DMS53 treated with DMSO at 0.1 percent for 48 hours (cell line): ENCODE results near the gene PSMD1.
A peak's percentile ranks its signal among the peaks of the same experiment; 100 is the strongest.
"Not testable (repeated sequence)": the region's sequence is repeated elsewhere in the genome, so short reads cannot be mapped to it uniquely, and the experiment has no call there.

Experiments
- DNase-seq: peaks from one replicate; lab custom pipeline; 2025; ENCODE audit not compliant: unreplicated experiment; lab: John Stamatoyannopoulos, UW

Gene PSMD1

DNA sequence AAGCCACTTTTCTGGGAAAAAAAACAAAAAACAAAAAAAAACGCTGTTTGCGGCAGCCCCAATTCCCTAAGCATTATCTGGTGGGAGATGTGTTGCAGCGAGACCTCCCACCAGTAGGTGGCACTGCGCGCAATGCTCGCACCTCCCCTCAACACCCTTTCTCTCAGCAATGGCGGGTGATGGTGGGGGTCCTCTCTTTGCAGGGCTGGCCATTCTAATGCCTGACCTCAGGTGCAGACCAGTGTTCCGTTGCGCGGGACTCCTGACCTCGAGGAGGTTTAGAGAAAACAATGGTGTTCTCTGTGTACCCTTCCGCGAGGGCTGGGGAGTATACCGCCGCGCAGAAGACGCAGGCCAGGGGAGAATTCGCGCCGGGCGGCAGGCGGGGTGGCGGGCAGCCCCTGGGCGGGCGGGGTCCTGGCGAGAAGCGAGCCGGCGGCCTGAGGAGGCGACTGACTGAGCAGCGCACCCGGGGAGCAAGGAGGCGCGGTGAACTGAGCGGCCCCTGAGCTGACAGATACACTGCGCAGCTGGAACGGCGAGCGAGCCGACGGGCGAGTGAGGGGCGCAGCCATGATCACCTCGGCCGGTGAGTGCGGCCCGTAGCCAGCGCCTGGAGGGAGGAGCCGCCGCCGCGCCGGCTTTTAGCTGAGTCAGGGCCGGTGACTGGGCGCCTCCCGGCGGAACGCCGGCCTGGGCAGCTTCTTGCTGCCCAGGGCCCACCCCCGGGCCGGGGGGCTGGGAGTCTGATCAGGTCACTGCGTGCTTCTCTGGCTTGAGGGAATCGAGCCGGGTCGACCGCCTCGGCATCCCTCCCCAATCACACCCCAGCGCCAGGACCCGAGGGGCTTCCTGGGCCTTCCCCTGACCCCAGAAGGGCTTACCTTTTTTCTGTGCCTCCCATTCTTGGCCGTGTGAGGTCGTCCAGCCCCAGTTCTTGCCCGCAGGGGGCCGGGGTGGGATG is at the start of gene PSMD1:
Gene PSMD1 (plus strand): TSS at position 415 of the 964 bp plus-strand sequence. CDS start 159 bp downstream, at position 574.
- peak; percentile 70 for DNase-seq

DNA sequence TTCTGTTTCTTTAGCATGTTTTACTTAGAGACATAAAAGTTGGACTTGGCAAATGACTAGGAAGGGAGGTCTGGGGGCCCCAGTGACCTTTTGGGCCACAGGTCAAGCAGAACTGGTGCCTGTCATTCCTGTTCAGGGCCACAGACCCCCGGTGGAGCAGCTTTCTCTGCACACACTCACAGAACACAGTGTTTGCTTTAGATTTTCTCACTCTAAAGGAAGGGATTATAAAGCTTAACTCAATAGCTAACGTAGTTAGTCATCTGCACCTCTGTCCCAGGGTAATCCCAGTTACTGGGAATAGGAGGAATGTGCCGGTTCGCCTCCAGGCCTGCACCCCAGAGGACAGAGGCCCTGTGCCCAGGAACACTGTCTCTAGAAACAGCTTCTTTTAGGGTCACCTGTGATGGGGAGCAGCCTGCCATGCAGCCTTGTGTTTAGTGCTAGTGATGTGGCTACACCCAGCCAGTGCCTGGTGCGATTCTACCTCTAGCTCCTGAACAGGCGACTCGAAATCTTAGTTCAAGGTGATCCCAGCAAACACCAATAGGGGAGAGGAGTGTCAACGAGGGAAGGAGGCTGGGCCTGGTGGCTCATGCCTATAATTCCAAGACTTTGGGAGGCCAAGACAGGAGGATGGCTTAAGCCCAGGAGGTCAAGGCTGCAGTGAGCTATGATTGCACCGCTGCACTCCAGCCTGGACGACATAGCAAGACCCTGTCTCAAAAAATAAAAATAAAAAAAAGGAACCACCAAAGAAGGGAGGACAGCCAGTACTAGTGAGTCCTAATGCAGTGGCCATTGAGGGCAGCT is 49.2 kb upstream of the PSMD1 start:
- DNase-seq = peak; percentile 51

DNA sequence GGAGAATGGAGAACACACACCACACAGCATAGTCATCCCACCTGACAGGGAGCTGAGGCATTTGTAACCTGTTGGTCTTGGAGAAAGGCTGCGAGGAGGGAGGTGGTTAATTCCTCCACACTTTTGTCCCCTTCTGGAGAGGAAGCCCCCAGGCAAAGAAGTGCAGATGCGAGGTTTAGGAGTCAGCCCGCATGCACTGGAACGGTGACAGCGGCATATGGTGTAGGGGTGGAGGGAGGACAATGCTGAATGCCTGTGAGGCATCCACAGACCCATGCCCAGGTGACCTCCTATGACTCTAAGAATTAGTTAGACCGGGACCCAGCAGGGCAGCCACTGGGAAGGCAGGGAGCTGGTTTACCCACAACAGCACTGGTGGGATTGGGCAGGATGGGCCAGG is 48.5 kb upstream of the PSMD1 start:
- DNase-seq = no peak

DNA sequence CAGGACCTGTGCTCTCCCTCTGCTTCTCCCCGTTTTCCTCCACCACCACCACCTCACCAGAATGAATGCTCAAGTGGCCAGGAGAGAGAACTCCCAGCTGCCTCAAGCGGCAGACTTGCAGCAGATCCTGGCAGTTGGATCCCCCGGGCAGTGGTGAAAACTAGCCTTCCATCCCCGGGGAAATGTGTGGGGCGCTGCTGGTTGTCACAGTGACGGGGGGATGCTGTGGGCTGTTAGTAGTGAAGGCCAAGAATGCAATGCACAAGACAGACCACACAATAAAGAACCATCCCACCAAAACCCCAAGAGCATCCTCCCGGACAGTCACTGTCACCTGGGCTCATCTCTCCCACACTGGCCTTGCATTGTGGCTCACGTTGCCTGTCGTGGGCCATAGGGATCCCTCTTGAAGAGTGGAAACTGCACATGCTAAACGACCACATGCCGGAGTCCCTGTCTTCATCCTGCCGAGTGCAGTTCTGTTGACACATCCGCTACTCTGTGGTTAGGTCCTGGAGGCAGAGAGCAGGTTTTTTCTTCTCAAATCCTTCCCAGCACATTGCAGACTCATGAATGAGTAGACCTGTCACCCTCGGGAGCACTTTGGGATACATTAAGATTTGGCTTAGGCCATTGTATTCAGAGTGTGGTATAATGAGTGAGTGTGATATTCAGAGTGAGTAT is 47.3 kb upstream of the PSMD1 start:
- no peak for DNase-seq

DNA sequence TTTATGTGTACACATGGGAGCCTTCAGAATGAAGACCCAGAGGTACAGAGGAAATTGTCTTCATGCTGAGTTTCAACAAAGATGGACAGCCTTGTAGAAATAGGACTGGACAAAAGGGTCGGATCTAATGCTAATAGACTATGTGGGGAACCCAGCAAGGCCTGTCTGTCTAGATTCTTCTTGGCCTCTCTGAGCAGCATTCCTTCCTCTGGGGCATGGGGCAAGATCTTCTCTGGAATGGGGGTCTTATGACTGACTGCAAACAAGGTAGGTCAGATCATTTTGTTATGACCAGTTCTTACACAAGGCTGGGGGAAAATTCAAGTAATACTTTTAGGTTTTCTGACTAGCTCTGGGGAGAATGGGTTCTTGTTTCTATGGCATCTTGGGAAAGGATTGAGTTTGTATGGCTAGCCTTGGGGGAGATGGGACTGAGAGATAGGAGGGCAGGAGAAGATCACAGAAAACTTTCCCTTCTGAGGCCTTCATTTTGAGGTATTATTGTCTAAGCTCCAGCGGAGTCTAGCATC is 46.4 kb upstream of the PSMD1 start:
- no peak for DNase-seq

DNA sequence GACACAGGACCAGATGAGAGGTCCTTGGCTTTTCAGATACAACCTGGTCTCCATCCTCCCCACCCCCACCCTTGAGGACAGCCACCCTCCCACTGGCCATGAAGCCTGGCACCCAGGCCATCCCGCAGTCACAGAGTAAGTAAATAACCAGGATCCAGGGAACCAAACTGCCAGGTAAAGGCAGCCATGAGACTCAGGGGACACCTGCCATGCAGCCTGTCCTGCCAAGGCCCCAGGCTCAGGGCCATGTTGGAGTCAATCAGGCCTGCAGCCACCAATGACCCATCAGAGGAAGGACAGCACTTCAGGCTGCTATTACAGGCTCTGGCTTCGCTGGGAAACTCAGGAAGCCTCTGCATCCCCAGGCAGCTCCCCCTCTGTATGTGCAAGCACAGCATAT is 45.1 kb upstream of the PSMD1 start:
- DNase-seq = no peak

DNA sequence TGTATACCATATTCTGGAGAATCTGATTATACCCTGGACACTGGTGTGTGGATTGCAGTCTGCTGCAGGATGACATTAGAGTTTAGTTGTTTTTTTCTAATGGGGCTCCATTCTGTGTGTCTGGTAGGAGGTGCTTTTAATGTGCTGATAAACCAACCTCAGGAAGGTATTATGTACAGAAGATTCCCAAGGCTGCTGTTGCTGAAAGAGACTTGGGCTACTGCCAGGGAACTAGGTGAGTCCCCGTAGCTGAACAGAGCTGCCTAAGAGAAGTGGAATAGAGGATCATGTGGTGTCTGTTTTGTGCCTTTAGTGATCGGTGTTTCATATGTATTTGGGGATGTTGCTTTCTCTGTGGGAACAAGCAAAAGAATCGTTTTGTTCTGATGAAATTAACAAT is 44.2 kb upstream of the PSMD1 start:
- no peak for DNase-seq

DNA sequence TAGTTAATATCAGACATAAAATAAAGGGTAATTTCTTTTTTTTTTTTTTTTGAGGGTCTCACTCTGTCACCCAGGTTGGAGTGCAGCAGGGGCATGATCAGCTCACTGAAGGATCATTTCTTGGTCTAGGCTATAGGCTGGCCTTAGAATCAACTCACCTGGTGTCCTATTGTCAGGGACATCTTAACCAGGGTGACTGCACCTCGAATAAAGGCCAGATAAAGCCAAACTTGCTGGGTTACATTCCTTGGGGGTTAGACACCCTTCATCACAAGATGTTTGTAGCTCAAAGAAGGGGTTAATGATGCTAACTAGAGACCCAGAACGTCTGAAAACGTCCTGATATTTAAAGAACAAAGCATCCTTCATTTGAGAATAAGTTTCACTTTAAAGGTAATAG is 42.8 kb upstream of the PSMD1 start:
- no peak for DNase-seq

DNA sequence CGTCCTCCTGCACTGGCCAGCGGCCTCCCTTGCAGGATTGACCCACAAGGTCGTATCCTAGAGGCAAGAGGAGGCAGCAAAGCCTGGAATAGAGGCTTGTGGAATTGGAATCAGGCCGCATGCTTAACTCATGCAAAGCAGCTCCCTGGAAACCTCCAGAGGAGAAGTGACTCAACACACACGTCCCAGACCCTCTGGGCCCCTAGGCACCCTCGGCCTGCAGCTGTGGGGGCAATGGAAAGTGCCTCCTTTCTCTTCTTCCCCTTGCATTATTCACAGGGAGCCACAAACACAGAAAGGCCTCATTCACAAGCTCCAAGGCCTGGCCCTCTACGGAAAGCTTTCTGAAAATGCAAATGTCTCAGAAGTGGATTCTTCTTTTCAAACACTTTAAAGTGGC is 41.2 kb upstream of the PSMD1 start:
- no peak for DNase-seq

DNA sequence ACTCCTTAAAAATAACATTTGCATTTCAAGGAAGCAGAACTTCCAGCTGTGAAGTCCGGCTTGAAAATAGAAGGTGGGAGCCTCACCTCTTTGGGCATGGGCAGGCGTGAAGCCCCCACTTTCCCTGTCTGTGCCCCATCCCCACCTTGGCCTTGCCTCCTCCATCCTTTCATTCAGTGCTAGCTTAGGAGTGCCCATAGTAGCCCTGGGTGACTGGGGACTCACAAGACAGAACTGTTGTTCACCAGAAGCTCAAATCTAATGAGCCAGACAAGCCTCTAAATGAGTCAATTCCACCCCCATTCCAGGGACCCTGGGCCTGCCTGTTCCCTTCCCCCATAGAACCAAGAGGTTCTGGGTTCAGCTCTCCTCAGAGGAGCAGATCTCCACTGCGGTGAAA is 40.7 kb upstream of the PSMD1 start:
- DNase-seq = no peak

DNA sequence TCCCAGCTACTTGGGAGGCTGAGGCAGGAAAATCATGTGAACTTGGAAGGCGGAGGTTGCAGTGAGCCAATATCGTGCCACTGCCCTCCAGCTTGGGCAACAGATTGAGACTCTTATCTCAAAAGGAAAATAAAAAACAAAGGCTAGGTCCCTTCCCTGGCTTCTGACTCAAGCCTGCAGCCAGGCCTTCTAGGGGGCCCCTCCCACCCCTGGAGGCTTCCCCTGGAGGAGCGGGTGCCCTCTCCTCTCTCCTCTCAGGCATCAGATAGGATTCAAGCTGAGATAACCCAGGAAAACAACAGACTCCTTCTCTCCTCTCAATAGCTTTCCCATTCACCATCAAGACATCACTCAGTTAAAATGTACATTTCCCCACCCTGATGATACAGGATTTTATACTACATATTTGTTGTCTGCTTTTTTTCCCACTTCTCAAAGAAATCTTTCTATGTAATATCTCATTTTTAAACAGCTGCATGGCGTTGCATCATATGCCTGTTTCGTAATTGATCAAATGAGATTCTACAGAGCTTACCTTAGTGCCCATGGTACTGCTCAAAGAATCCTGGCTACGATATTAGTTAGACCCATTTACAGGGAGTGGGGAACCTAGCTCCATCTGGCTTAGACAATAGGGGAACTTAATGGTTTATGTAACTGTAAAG is 40.0 kb upstream of the PSMD1 start:
- no peak for DNase-seq

DNA sequence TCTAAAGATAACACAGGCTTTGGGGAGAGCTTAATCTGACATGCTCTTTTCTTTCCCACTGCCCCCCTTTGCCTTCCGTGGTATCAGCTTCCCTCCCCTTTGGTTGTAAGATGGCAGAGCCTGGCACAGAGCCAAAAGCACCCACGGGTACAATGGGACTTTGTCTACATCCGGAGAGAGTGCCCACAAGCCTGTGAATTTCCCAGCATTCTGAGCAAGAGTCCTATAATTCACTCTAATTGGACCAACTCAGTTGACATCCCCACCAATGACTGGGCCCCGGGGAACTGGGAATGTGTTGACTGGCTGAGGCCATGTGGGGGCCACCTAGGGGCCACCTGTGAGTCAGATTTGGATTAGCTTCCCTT is 39.5 kb upstream of the PSMD1 start:
- no peak for DNase-seq

DNA sequence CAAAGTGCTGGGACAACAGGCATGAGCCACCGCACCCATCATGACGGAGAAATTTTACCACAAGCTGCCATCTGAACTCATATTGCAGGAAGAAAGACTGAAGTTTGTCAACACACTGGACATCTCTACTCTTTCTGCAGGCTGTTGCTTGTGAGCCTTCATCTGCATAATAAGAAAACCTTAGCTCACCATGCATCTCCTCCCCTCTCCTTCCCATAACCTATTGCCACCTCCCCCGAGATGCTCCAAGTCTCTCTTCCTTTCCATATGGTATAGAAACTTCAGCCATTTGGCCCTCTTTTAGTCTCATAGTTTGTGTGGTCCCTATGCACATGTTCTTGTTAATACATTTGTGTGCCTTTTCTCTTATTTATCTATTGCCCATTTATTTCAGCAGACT is 38.5 kb upstream of the PSMD1 start:
- DNase-seq = no peak

DNA sequence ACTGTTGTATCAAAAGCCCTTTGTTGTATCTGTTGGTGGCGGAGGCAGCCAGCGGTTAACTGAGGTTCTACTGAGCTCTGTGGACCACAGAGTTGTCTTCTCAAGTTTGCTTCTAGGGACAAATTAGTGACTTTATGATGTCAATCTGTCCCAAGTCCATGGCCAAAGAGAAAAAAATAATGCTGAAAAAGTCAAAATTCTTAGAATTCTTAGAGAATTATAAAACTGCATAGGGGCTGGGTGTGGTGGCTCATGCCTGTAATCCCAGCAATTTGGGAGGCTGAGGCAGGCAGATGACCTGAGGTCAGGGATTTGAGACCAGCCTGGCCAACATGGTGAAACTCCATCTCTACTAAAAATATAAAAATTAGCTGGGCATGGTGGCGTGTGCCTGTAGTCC is 31.6 kb upstream of the PSMD1 start:
- DNase-seq = not testable (repeated sequence)

DNA sequence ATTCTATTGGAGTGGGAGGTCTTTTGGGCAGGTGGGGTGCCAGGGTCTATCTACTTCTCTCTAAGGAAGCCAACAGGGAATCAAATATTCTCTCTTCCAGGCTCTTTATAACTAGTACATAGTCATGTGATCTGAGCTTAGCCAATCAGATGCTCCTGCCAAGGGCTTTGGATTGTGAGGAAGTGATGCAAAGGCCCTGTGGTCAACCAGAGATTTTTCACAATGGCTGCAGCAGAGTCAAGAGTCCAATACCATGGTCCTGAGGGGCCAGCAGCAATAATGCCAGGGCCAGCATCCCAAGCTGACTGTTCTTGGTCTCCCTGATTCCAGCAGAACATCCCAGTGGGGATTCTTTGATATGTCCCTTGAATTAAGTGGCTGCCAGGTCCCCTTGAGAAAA is 27.8 kb upstream of the PSMD1 start:
- no peak for DNase-seq

DNA sequence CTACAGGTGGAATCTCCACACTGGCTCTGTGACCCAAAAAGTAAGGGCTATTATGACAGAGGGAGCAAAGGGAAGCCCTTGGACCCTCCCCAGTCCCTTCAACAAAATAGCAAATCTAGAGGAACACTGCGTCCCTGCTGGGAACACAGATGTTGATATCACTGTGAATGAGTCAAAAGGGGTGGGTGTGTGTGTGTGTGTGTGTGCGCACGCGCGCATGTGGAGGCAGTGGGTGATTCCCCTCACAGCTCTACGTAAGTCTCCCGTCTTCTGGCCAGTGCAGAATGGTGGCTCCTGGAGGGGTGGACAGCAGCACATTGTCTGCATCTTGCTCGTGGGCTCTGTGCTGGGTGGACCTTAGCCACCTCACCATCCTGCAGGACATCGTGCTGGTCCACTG is 27.1 kb upstream of the PSMD1 start:
- no peak for DNase-seq

DNA sequence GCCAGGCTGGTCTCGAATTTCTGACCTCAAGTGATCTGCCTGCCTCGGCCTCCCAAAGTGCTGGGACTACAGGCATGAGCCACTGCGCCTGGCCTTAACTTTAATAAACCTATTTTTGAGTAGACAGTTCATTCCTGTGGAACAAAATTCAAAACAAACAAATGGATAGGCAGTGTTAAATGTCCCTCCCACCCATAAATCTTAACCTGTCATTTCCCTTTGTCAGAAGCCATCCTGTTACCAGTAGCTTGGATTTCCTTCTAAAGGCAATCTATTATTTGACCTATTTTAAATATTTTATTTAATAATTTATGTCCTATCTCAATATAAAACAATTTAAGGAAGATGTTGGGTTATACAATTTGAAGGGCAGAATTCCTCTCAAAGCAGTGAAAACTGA is 25.9 kb upstream of the PSMD1 start:
- no peak for DNase-seq

DNA sequence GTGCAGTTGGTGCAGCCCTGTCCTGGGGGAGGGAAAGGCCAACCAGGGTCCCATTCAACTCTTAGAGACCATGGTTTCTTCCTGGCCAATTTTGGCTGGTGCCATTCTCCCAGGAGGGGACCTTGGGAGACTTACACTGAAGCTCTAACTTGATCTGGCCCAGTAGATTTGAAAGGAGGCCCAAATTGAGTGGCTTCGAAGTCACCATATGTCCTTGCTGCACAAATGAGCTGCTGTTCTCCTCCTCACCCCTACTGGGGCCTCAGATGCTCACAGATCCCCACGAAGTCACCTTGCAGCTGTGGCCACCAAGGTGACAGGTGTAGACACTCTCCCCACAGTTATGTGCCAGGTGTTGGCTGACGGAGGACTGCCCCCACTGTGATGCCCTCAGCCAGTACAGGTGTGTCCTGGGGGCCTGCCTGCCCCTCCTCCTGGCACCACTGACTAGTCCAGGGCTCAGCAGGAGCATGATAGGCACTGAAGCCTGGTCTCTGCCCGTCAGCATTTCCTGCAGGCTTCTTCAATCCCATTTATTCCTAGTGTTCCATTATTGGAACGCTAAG is 24.0 kb upstream of the PSMD1 start:
- no peak for DNase-seq

DNA sequence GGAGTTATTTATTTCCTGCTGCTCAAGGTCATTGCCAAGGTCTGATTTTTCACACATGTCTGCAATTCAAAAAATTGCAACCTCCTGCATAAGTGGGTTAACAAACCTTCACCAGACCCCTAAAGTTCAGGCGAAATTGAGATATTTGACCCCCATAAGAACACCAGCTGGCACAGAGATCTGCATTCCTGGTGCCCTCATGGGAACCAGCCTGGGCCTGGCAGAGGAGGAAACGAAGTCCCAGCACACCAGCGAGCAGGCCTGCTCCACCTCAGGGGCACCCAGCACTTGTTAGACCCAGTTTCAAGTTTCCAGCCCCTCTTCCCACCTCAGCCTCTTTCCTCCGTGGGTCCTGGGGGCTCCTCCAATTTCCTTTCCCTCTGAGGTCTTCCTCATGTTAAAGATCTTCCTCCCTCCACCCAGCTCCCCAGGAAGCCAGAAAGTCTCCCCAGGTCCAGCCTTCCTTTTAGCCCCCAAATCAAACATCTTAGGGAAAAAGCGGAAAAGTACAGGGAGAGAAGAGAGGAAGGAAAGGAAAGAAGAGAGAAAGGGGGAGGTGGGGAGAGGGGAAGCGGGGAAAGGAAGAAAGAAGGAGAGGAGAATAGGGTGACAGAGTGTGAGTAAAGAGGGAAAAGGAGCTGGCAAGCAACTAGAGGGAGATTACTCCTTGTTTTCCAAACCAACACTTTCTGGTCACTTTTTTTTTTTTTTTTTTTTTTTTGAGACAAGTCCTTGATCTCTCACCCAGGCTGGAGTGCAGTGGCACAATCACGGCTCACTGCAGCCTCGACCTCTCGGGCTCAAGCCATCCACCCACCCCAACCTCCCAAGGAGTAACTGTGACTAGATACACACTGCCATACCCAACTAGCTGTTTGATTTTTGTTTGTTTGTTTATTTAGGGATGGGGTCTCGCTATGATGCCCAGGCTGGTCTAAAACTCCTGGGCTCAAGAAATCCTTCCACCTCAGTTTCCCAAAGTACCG is 23.2 kb upstream of the PSMD1 start:
- DNase-seq = no peak
